Measurements from ENCODE around the gene NPC1L1.

The NPC1L1 gene

DNA sequence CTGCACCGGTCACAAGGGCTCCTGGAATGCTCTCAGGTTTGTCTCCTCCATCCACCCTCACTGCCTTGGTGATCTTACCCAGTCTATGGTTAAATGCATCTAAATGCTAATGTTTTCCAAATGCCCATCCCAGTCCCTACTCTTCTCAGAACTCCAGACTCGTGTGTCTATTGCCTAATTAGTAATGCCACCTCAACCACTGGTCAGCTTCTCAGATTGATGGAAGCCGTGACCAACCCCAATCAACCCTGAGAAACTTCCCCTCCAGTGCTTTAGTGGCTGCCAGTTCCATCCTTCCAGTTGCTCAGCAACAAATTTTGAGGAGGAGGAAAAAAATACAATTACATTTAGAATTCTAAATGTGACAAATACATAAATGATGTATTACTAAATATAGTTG, 69.3 kb downstream of the NPC1L1 start:
- no peak for DNase-seq (ENCODE audit: low read depth)

GRCh38 chr7:44471436-44471835, 69.7 kb downstream of the NPC1L1 start:
- DNase-seq (ENCODE audit: low read depth) = no peak

DNA sequence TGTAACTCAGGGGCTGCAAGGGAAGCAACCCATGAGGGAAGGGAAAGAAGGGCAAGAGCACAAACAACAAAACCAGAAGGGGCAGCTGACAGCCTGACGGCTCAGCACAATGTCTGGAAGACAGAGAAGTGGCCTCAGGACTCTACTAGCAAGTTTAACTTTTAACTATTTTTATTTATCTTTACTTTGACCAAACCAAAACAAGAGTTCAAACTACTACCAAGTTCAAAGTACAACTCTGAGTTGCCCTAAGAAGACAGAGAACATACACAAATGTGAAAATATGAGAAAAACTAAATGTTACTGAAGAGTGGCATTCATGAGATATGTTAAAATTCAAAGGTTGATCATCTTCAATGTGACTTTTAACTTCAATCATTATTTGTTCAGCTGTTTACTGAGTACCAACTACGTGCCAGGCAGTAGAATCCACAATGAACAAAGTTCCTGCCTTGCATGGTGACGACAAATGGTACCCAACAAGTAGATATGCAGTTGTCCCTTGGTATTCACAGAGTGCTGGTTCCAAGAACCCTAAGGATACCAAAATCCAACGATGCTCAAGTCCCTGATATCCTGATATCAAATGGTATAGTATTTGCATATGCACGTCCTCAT, 70.4 kb downstream of the NPC1L1 start:
- DNase-seq (ENCODE audit: low read depth) = no peak

GRCh38 chr7:44470135-44470479, 71.0 kb downstream of the NPC1L1 start:
- no peak for DNase-seq (ENCODE audit: low read depth)

DNA sequence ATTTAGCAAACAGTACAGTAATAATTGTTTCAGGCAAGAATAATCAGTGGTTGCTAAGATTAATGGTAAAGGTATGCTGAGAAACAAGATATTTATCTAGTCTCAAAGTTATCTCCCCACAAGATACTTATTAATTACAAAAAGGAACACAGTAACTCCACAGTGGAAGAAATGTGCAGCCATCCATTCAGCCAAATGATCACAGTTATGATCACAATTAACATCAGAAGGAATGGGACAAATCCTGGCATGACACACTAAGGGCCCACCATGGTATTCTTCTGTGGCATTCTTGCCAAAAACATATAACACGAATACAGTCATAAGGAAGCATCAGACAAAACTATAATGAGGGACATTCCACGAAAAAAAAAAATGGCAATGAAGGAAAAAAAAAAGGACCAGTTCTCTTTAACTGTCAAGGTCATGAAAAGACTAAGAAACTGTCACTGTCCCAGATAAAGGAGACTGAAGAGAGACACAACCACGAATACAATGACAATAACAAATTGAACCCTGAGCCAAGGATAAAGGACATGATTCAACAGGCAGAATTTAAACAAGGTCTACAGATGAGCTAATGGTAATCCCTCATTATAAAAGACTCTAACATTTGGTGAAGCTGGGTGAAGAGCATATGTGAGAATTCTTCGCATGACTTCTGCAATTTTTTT, 71.5 kb downstream of the NPC1L1 start:
- DNase-seq (ENCODE audit: low read depth) = no peak

GRCh38 chr7:44467217-44467548, 73.9 kb downstream of the NPC1L1 start:
- DNase-seq (ENCODE audit: low read depth) = no peak

DNA sequence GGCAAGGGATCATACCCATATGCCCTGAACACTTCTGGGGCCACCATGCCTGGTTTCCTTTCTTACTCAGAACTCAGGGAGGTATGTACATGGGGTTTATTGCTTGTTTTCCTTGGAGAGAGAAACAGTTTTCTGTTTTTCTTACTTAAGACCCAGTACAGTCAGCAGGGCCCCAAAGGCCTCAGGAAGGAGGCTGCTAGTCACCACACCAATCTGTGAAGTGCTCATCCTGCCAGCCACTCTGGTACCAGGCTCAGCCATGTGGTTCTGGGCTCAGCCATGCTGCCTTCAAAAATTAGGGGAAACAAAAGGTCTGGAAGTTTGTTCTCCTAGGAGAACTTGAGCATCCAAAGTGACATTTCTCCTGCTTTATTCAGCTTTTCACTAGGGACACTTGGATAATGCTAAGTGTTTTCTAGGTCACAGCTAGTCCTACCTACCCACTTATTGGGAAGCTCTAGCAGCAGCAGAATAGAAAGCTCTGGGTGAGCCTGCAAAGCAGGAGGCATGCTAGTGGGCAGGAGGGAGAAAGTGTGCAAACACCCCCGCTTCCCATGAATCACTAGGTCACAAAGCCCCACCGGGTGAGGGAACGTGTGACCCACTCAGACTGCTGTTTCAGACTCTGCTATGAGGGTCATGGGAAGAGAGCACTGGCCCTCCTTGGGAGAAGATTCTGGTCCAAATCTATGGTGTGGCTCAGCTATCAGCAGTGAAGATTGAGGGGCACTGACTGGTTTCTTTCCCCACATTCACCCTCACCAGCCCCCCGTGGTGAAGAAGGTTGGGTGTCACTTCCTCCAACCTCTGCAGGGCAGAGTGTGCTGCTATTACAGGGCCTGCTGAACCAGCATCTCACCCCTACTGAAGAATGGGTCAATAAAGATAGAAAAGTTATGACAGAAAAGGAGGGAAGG, 74.6 kb downstream of the NPC1L1 start:
- no peak for DNase-seq (ENCODE audit: low read depth)

GRCh38 chr7:44465490-44465889, 75.6 kb downstream of the NPC1L1 start:
- no peak for DNase-seq (ENCODE audit: low read depth)

DNA sequence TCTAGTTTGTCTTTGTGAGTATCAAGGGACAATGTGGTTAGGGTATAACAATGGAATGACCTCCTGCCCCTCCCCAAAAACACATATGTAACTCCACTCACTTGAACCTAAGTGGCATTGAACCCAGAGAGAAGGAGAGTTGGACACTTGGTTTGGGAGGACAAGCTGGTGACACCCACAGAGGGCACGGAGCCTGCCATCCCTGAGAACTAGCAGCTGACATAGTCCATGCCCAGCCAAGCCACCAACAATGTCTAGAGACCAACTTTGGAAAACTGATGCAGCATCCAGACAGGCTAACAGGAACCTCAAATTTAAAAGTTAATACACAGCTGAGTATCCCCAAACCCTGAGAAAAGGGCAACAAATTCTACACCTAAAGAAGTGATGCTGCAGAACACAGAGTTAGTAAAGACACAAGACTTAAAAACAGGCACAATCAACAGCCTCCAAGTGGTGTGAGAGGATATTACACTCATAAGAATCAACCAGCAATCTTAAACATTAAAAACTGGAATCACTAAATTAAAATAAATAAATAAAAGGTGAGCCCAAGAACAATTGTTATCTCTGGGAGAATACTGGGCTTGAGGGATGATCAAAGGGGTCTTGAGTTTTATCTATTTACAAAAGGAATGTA, 77.8 kb downstream of the NPC1L1 start:
- DNase-seq (ENCODE audit: low read depth) = no peak

Measured in T follicular helper cell (primary cell).